ENCODE results near the gene STRN4.
A peak's percentile ranks its signal among the peaks of the same experiment; 100 is the strongest.

Gene STRN4

DNA sequence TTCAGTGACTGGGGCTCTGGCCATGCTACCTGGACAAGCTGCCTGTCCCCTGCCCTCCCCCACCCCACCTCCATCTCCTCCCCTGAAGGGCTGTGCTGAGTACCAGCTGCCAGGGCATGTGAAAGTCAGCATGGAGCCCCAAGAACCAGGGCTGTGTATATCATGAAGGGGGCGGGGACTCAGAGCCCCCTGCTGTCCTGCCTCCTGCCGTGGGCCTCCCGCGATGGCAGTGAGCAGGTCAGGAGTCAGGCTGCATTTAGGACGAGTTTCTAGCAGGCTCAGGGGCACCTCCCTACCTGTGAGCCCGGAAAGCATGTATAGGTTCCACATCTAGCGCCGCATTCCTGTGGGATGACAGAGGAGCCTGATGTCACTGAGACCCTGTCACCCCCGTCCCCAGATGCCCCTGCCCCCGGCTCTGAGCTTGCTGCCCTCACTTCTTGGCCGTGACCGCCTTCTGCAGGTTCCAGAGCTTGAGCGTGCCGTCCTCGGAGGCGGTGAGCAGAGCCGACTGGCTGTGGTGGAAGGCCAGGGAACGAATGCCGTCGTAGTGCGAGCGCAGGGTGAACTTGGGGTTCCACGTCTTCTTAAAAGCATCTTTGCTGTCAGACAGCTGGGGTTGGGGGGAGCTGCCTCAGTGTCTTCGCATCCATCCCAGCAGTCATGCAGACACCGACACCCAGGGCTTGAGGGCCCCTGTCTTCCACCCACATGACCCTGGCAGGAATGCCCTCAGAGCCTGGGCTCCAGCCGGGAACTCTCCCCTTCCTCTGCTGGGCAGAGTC lies 21.0 kb downstream of the STRN4 start:
- Histone ChIP-seq H3K9ac (ENCODE audit: low read length) (no peak overlapping the region), H3K9me3 (ENCODE audit: control insufficient read depth, low read length) (no peaks in the 10 kb centered on the region), H2AFZ (ENCODE audit: low read depth, low read length) (no peak overlapping the region), H3K27ac (ENCODE audit: low read length, poor library complexity, severe bottlenecking) (no peak overlapping the region), H2AK5ac (ENCODE audit: low read length, severe bottlenecking) (no peak overlapping the region), H2BK12ac (ENCODE audit: low read length in 2 of 2) (no peak overlapping the region), H3K4me3 (ENCODE audit: insufficient read depth in 1 of 2, low read depth in 1 of 2, low read length in 2 of 2) (no peak overlapping the region), H3K36me3 (ENCODE audit: control insufficient read depth in 1 of 2, insufficient read depth in 2 of 2, low read depth in 1 of 2, low read length in 2 of 2) (peaks cover 96 to 99% of the 10 kb centered on the region in 2 experiments), H3K14ac (ENCODE audit: low read length in 2 of 2) (no peak overlapping the region), H2BK5ac (ENCODE audit: low read depth, low read length, poor library complexity, severe bottlenecking) (no peak overlapping the region), H3K27me3 (ENCODE audit: control insufficient read depth in 1 of 2, insufficient read depth in 1 of 2, low read length in 2 of 2) (no peaks in the 10 kb centered on the region), H3K4me2 (ENCODE audit: low read length, poor library complexity, severe bottlenecking) (no peak overlapping the region), H4K91ac (ENCODE audit: low read length) (no peak overlapping the region), H3K79me1 (replicated peaks; ENCODE audit: low read length, poor library complexity, severe bottlenecking) (peaks cover 68% of the 10 kb centered on the region), H3K23ac (ENCODE audit: low read length in 2 of 2) (no peak overlapping the region), H2BK15ac (ENCODE audit: low read depth, poor library complexity, severe bottlenecking) (no peak overlapping the region), H3K4ac (ENCODE audit: low read depth in 1 of 2, low read length in 2 of 2) (no peak overlapping the region), H4K8ac (ENCODE audit: low read length) (no peak overlapping the region), H3K18ac (ENCODE audit: low read depth in 1 of 2, low read length in 2 of 2) (no peak overlapping the region), H2BK120ac (ENCODE audit: low read depth, low read length) (no peak overlapping the region), H3K4me1 (ENCODE audit: control insufficient read depth, insufficient read depth, low read depth, low read length) (peaks cover 44% of the 10 kb centered on the region)
- 91% methylated on average over 26 of the region's 26 CpGs for WGBS
- DNase-seq = no peak

DNA sequence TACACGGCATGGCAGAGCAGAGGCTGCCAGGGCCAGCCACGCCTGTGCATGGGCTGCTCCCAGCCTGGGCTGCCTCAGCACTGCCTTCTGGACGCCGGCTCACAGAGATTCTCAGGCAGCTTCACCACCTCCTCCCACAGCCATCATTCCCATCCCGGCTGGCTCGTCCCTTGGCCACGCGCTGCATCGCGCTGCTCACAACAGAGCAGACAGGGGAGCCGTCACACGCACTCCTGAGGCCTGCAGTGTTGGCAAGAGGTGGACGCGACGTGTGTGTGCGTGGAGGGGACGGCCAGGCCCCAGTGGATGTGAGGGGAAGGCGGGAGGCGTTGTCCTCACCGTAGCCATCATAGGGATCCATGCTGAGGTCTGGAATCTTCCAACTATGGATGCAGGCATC lies 21.8 kb downstream of the STRN4 start:
- peaks cover 67% of the 10 kb centered on the region for H3K79me1 ChIP-seq (replicated peaks; ENCODE audit: low read length, poor library complexity, severe bottlenecking)
- peak overlapping the region; percentile 19 for H4K8ac ChIP-seq (ENCODE audit: low read length)
- H2BK5ac ChIP-seq (ENCODE audit: low read depth, low read length, poor library complexity, severe bottlenecking) = no peak overlapping the region
- no peaks in the 10 kb centered on the region for H3K27me3 ChIP-seq (ENCODE audit: control insufficient read depth in 1 of 2, insufficient read depth in 1 of 2, low read length in 2 of 2)
- H3K9me3 ChIP-seq (ENCODE audit: control insufficient read depth, low read length) = no peaks in the 10 kb centered on the region
- no peak overlapping the region for H3K18ac ChIP-seq (ENCODE audit: low read depth in 1 of 2, low read length in 2 of 2)
- no peak overlapping the region for H3K4me3 ChIP-seq (ENCODE audit: insufficient read depth in 1 of 2, low read depth in 1 of 2, low read length in 2 of 2)
- H3K27ac ChIP-seq (ENCODE audit: low read length, poor library complexity, severe bottlenecking) = no peak overlapping the region
- no peak overlapping the region for H3K9ac ChIP-seq (ENCODE audit: low read length)
- no peak overlapping the region for H3K14ac ChIP-seq (ENCODE audit: low read length in 2 of 2)
- H2BK12ac ChIP-seq (ENCODE audit: low read length in 2 of 2) = no peak overlapping the region
- H2BK120ac ChIP-seq (ENCODE audit: low read depth, low read length) = no peak overlapping the region
- no peak overlapping the region for H3K4ac ChIP-seq (ENCODE audit: low read depth in 1 of 2, low read length in 2 of 2)
- no peak overlapping the region for H2BK15ac ChIP-seq (ENCODE audit: low read depth, poor library complexity, severe bottlenecking)
- no peak overlapping the region for H4K91ac ChIP-seq (ENCODE audit: low read length)
- no peak overlapping the region for H2AK5ac ChIP-seq (ENCODE audit: low read length, severe bottlenecking)
- H3K4me1 ChIP-seq (ENCODE audit: control insufficient read depth, insufficient read depth, low read depth, low read length) = peaks cover 44% of the 10 kb centered on the region
- DNase-seq = no peak
- 97% methylated on average over 20 of the region's 20 CpGs for WGBS
- H3K36me3 ChIP-seq (ENCODE audit: control insufficient read depth in 1 of 2, insufficient read depth in 2 of 2, low read depth in 1 of 2, low read length in 2 of 2) = peaks cover 91 to 99% of the 10 kb centered on the region in 2 experiments
- no peak overlapping the region for H2AFZ ChIP-seq (ENCODE audit: low read depth, low read length)
- no peak overlapping the region for H3K23ac ChIP-seq (ENCODE audit: low read length in 2 of 2)
- no peak overlapping the region for H3K4me2 ChIP-seq (ENCODE audit: low read length, poor library complexity, severe bottlenecking)

DNA sequence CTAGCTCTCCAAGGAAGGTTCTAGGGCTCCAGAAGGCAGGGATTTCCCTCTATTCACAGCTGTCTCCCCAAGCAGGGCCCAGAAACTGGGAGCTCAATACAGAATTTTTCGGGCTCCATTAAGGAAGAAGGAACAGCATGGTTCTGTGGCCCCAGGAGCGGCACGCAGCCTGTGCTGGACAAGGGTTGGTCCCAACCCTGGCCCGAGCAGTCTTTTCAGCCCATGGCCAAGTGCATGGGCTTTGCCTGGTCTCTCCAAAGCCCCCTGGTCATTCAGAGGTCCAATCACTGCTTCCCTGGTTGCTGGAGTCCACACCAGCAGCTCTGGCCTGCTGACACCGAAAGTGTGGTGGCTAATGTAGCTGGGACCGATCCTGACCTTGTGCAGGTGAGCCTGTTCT lies 22.8 kb downstream of the STRN4 start:
- Histone ChIP-seq H3K9ac (ENCODE audit: low read length) (no peak overlapping the region), H3K9me3 (ENCODE audit: control insufficient read depth, low read length) (no peaks in the 10 kb centered on the region), H3K36me3 (ENCODE audit: control insufficient read depth in 1 of 2, insufficient read depth in 2 of 2, low read depth in 1 of 2, low read length in 2 of 2) (peaks cover 81 to 98% of the 10 kb centered on the region in 2 experiments), H3K4me2 (ENCODE audit: low read length, poor library complexity, severe bottlenecking) (no peak overlapping the region), H2AFZ (ENCODE audit: low read depth, low read length) (no peak overlapping the region), H4K91ac (ENCODE audit: low read length) (no peak overlapping the region), H3K79me1 (replicated peaks; ENCODE audit: low read length, poor library complexity, severe bottlenecking) (peaks cover 63% of the 10 kb centered on the region), H3K4ac (ENCODE audit: low read depth in 1 of 2, low read length in 2 of 2) (no peak overlapping the region), H2BK15ac (ENCODE audit: low read depth, poor library complexity, severe bottlenecking) (no peak overlapping the region), H3K4me3 (ENCODE audit: insufficient read depth in 1 of 2, low read depth in 1 of 2, low read length in 2 of 2) (peak overlapping the region in 1 of 2 experiments; percentile 10), H3K23ac (ENCODE audit: low read length in 2 of 2) (no peak overlapping the region), H3K18ac (ENCODE audit: low read depth in 1 of 2, low read length in 2 of 2) (no peak overlapping the region), H3K27ac (ENCODE audit: low read length, poor library complexity, severe bottlenecking) (no peak overlapping the region), H2BK12ac (ENCODE audit: low read length in 2 of 2) (no peak overlapping the region), H3K14ac (ENCODE audit: low read length in 2 of 2) (no peak overlapping the region), H4K8ac (ENCODE audit: low read length) (no peak overlapping the region), H3K4me1 (ENCODE audit: control insufficient read depth, insufficient read depth, low read depth, low read length) (peaks cover 38% of the 10 kb centered on the region), H3K27me3 (ENCODE audit: control insufficient read depth in 1 of 2, insufficient read depth in 1 of 2, low read length in 2 of 2) (no peaks in the 10 kb centered on the region), H2BK5ac (ENCODE audit: low read depth, low read length, poor library complexity, severe bottlenecking) (no peak overlapping the region), H2AK5ac (ENCODE audit: low read length, severe bottlenecking) (no peak overlapping the region), H2BK120ac (ENCODE audit: low read depth, low read length) (no peak overlapping the region)
- WGBS = 98% methylated on average over 6 of the region's 6 CpGs
- no peak for DNase-seq

DNA sequence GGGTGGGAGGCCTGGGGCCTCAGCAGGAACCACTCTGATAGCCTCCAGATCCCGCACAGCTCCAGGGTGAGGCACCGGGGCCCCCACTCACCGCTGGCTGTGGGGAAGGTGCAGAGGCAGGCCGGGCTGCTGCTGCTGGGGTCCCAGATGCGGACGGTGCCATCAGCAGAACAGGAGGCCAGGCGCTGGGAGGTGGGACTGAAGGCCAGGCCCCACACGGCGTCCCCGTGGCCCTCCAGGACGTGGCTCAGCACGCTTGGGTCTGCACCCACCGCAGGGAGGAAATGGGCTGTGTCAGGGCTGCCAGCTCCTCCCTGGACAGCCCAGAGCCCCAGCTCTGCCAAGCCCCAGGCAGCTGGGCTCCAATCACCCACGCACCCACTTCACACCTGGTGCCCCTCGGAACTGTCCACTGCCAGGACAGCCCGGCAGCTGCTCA lies 23.2 kb downstream of the STRN4 start:
- DNase-seq = no peak
- WGBS = 94% methylated on average over 16 of the region's 16 CpGs
- Histone ChIP-seq H3K27me3 (ENCODE audit: control insufficient read depth in 1 of 2, insufficient read depth in 1 of 2, low read length in 2 of 2) (no peaks in the 10 kb centered on the region), H4K8ac (ENCODE audit: low read length) (no peak overlapping the region), H3K36me3 (ENCODE audit: control insufficient read depth in 1 of 2, insufficient read depth in 2 of 2, low read depth in 1 of 2, low read length in 2 of 2) (peaks cover 77 to 98% of the 10 kb centered on the region in 2 experiments), H3K9ac (ENCODE audit: low read length) (no peak overlapping the region), H3K4ac (ENCODE audit: low read depth in 1 of 2, low read length in 2 of 2) (no peak overlapping the region), H3K9me3 (ENCODE audit: control insufficient read depth, low read length) (no peaks in the 10 kb centered on the region), H2AFZ (ENCODE audit: low read depth, low read length) (no peak overlapping the region), H3K27ac (ENCODE audit: low read length, poor library complexity, severe bottlenecking) (no peak overlapping the region), H4K91ac (ENCODE audit: low read length) (no peak overlapping the region), H2BK5ac (ENCODE audit: low read depth, low read length, poor library complexity, severe bottlenecking) (no peak overlapping the region), H3K4me3 (ENCODE audit: insufficient read depth in 1 of 2, low read depth in 1 of 2, low read length in 2 of 2) (peak overlapping the region in 1 of 2 experiments; percentile 10), H3K18ac (ENCODE audit: low read depth in 1 of 2, low read length in 2 of 2) (no peak overlapping the region), H2BK12ac (ENCODE audit: low read length in 2 of 2) (no peak overlapping the region), H2BK120ac (ENCODE audit: low read depth, low read length) (no peak overlapping the region), H3K4me2 (ENCODE audit: low read length, poor library complexity, severe bottlenecking) (no peak overlapping the region), H3K23ac (ENCODE audit: low read length in 2 of 2) (no peak overlapping the region), H2AK5ac (ENCODE audit: low read length, severe bottlenecking) (no peak overlapping the region), H3K14ac (ENCODE audit: low read length in 2 of 2) (no peak overlapping the region), H3K79me1 (replicated peaks; ENCODE audit: low read length, poor library complexity, severe bottlenecking) (peaks cover 59% of the 10 kb centered on the region), H3K4me1 (ENCODE audit: control insufficient read depth, insufficient read depth, low read depth, low read length) (peaks cover 36% of the 10 kb centered on the region), H2BK15ac (ENCODE audit: low read depth, poor library complexity, severe bottlenecking) (no peak overlapping the region)
